Head of caudate nucleus (tissue), 42 donors: ENCODE results near the gene NTMT1.
A peak's percentile ranks its signal among the peaks of the same experiment; 100 is the strongest.

Experiments
- DNase-seq, 42 donors: peaks; one replicate each; pipeline versions ENCODE4 v3.0.0 to v3.0.0-alpha.2; 2020 to 2021; ENCODE audit warnings: mixed read lengths in 7 of 42
- intact Hi-C: fragments of 100-400 bp; cut with DNase I; formaldehyde crosslinking; loops from one replicate; pipeline ENCODE4 v1.15.0; 2022

NTMT1 gene

DNA sequence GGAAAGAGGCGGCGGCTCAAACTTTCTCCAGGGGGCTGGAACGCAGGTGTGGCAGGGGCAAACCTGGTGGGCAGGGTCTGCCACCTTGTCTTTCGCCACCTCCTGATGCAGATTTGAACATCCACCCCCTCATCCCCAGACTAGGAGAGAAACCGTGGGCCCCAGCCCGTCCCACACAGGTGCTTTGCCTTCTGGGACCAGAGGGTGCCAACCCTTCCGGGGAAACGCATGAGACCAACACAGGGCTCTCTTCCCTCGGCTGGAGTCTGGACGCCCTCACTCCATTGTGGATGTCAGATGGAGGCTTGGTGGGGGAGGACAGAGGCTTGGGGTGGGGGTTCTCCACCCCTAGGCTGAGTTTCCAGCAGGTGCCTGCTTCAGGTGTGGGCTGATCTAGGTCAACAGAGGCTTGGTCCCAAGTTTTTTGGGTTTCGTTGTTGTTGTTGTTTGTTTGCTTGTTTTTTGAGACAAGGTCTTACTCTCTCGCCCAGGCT is 14.6 kb upstream of the NTMT1 start:
- intact Hi-C loops: loop anchor here (2.0 to 10.0 kb wide), 3 partner anchors 117 to 473 kb away; no protein-coding TSS in a partner anchor
- DNase-seq: no peak

DNA sequence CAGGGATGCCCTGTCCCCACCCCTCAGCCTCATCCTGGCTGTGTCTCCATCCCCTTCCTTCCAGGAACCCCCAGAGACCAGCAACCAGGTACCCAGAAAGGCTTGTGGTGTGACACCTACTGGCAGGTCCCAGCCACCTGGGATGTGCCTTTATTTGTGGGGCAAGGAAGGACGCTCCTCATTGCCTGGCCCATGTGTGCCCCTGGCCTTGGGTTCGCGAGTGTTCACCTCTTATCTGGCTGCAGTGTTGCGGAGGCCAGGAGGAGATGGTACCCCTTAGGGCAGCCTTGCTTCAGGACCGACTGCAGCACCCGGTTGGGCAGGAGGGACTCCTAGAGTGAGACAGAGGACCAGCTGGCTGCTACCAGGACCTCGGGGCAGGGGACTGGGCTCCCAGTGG is 13.8 kb upstream of the NTMT1 start:
- DNase-seq: no peak
- intact Hi-C loops: loop anchor here (10.0 kb wide), 1 partner anchor 117 kb away; no protein-coding TSS in a partner anchor

GRCh38 chr9:129612815-129613519 is 13.0 kb upstream of the NTMT1 start:
- peak in 4 of 42 donors; percentile 47 to 62 (median 54) for DNase-seq
- intact Hi-C loops: loop anchor here (10.0 kb wide), 1 partner anchor 118 kb away; no protein-coding TSS in a partner anchor

DNA sequence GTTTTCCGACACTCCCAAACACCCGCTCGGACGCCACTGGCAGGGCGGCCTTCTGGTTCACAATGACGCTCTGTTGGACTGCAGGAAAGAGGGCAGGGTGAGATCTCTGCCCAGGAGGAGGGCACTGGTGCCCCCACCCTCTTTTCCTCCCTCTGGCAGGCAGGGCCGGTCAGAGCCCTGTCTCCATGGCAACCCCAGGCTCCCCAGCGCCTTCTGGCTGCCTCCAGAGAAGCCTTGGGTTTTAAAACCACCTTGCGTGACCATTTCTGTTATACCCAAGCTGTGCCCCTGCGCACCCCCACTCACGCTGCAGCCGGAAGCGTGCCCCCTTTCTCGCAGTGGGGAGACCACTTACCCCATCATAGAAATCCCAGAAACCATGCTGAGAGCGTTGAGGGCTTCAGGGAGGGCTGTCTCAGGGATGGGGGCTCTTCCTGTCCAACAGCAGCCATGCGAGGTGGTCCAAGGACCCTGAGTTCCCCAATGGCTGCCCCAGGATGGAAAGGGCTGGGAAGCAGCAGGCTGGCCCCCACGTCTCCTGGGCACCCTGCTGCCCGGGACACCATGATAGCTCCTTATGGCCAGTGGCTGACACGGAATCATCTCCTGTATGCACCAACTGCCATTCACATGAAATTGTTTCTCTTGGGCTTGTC is 12.3 kb upstream of the NTMT1 start:
- peak; percentile 74 to 96 (median 88) for DNase-seq
- intact Hi-C loops: loop anchor here (10.0 kb wide), 1 partner anchor 119 kb away; no protein-coding TSS in a partner anchor

DNA sequence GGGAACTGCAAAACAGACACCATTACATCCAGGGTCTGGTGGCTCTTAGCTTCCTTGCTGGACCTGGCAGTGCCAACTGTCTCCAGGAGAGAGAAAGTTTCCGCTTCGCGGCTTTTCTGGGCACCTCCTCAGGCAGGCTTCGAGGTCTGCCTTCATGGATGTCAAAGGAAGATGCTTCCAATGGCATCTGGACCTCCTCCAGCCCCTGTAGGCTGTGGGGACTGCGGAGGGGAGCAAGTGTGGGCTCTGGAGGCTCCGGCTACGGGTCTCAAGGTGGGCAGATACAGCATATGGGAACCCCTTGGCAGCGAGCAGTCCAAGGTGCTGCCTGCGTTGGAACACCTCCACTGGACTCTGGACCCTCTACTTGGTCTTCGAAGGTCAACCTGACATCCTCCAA is 11.0 kb upstream of the NTMT1 start:
- intact Hi-C loops: loop anchor here (10.0 kb wide), 1 partner anchor 120 kb away; no protein-coding TSS in a partner anchor
- no peak for DNase-seq

DNA sequence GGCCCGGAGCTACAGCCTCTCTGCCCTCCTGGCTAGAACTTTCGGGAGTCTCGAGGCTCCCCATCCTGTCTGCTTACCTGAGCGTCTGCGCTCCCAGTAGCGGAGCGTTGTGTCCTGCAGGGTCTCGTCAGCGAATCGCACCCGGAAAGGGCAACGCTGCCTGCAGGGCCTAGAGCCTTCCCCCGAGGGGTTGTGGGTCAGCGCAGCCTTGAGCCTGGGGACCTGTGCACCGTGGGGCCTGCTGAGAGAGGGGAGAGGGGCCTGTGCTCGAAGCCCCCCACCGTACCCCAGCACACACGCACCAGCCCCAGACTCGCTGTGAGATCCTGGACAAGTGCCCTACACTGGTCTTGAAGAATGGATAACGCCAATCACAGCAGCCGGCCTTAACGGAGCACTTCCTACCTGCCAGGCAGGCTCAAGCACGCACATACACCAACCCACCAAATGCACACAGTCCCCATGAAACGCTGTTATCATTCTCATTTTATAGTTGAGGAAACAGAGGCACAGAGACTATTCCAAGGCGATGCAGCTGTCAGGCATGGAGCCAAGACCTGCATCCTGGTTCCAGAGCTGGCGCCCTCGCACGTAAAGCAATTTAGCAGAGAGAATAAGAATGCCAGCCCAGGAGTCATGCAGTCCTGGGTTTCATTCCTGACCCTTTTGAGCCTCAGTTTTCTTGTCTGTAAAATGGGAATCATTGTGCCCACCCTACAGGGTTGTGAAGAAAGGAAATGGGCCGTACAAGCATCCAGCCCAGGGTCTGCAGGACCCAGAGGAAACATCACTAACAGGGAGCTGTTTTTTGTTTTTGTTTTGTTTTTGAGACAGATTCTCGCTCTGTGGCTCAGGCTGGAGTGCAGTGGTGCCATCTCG is 10.3 kb upstream of the NTMT1 start:
- DNase-seq: no peak
- intact Hi-C loops: loop anchor here (10.0 kb wide), 1 partner anchor 121 kb away; no protein-coding TSS in a partner anchor

DNA sequence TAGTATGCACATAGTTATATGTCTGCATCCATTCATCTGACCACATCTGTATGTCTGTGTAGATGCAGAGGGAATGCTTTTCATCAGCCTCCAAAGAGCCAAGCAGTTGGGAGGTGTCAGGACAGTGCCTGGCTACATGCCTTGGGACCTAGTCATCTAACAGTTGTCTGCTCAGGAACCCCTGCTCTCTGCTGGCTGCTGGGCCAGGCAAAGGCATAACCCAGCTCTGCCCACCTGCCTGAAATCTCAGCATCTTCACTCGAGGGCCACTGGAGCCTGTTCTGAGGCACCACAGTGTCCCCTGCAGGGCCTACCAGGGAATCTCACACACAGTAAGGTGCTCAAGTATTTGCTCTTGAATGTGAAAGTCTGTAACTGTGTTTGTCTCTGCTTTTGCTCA is 8.8 kb upstream of the NTMT1 start:
- DNase-seq: peak in 8 of 42 donors; percentile 23 to 75 (median 54)
- intact Hi-C loops: loop anchor here (10.0 kb wide), 1 partner anchor 122 kb away; no protein-coding TSS in a partner anchor

GRCh38 chr9:129619787-129620668 is 5.9 kb upstream of the NTMT1 start:
- peak in 3 of 42 donors; percentile 35 to 44 (median 40) for DNase-seq
- intact Hi-C loops: loop anchor here (10.0 kb wide), 1 partner anchor 125 kb away; no protein-coding TSS in a partner anchor

DNA sequence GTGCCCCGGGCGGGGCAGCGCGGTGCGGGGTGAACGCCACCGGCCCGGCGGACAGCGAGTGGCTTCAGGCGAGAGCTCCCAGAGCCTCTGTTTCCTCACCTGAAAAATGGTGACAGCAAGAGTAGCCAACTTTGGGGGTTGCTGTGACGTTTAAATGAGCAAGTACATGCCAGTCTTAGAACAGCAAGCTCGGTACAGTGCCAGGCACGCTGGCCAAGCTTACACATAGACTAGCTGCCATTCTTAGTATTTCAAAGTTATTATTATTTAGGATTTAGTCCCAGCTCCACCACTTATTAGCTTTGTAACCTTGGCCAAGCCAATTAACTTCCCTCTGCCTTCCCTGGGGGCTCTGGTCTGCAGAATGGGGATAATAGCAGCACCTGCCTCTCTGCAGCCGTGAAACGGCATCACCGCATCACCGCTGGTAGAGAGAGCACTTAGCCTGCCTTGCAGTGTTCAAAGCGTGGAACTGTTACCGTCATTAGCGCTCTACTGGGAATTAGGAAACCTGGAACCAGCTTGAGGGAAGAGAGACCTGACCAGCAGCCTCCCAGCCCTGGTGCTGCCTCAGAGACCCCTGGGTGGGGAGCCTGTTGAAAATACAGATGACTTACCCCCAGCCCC is 5.2 kb upstream of the NTMT1 start, which contains the start of gene C9orf50:
C9orf50 (minus strand) TSS at position 433 of the 627 bp plus-strand sequence. CDS start 527 bp downstream, outside the sequence.
- intact Hi-C loops: no loop called here
- peak in 1 of 42 donors; percentile 43 for DNase-seq

- intact Hi-C loops: no loop called here
- no peak for DNase-seq
Measured at GRCh38 chr9:129623331-129623730, 2.6 kb upstream of the NTMT1 start.

DNA sequence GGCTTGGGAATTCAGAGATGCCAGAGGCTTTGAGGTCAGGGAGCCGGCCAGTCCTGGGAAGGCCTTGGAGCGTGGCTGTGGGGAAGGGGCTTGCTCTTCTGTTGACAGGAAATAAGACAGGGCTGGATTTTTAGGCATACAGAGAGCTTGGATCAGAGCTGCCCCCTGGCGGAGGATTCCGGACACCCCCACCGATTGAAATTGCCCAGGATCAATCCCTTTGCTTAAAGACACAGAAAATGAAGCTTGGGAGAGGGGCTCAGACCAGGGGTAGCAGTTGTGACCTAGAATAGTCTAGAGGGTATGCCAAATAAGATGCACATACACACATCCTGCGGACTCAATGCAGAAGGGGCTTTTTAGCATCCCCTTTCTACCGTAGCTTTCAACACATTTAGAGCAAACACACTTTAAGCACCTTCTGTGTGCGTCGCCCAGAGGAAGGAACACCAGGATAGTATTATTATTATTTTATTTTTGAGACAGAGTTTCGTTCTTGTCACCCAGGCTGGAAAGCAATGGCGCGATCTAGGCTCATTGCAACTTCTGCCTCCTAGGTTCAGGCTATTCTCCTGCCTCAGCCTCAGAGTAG is 1.7 kb upstream of the NTMT1 start:
- intact Hi-C loops: no loop called here
- peak in 39 of 42 donors; percentile 53 to 88 (median 71) for DNase-seq

DNA sequence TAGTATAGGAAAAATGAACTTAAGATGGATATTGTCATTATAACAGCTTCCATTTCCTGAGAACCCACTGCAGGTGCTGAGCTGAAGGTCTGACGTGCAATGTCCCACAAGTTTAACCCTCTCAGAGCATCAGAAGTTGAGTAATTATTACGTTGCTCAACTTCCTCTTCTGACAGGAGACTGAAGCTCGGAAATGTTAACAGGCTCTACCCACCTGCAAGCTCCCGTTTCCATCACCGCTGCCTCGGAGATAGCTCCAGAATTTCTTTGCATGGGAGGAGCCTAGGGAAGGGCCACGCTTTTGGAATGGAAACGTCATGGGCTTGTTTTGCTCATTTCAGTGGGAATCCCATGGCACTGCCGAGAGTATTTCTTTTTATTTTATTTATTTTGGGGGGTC is 1.0 kb upstream of the NTMT1 start:
- DNase-seq: peak in 18 of 42 donors; percentile 38 to 79 (median 60)
- intact Hi-C loops: no loop called here

GRCh38 chr9:129626625-129627284 is 792 bp downstream of the NTMT1 start:
- intact Hi-C loops: no loop called here
- DNase-seq: peak in 1 of 42 donors; percentile 30

GRCh38 chr9:129627556-129628440 is 1.8 kb downstream of the NTMT1 start:
- DNase-seq: peak in 8 of 42 donors; percentile 43 to 78 (median 64)
- intact Hi-C loops: no loop called here

DNA sequence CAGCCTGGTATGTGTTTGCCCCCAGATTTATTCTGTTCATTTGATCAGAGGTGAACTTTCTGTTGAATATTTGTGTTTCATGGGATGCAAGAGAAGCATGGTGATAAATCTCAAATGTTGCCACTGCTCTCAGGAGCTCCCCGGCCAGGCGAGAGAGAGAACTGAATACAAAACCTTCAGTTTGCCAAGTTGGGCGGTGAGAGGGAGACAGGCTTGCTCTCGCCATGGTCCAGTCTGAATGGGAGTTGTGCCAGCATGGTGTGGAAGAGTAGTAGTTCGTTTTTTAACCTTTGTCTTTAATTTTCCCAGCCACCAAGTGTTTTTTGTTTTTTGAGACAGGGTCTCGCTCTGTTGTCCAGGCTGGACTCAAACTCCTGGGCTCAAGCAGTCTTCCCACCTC is 2.7 kb downstream of the NTMT1 start:
- intact Hi-C loops: no loop called here
- DNase-seq: no peak
